ENCODE data around the gene CROCC2.

CROCC2 gene

GRCh38 chr2:240906141-240906910 lies at the start of gene CROCC2:
Gene CROCC2 (plus strand): TSS chr2:240906336. CDS start chr2:240906514, 178 bp downstream.
- in situ Hi-C loops (cut with MboI; ENCODE audit: low sequenced_read_pairs) = no loop called here

- in situ Hi-C loops (cut with MboI; ENCODE audit: low sequenced_read_pairs) = no loop called here
These were observed 48.8 kb upstream of the CROCC2 start for GRCh38 chr2:240857039-240858008.

- in situ Hi-C loops (cut with MboI; ENCODE audit: low sequenced_read_pairs) = no loop called here
These were observed 47.8 kb upstream of the CROCC2 start for GRCh38 chr2:240858321-240858720.

GRCh38 chr2:240858871-240859270 lies 47.3 kb upstream of the CROCC2 start:
- in situ Hi-C loops (cut with MboI; ENCODE audit: low sequenced_read_pairs) = no loop called here

- in situ Hi-C loops (cut with MboI; ENCODE audit: low sequenced_read_pairs) = no loop called here
These were observed 44.6 kb upstream of the CROCC2 start for GRCh38 chr2:240861547-240861946.

- in situ Hi-C loops (cut with MboI; ENCODE audit: low sequenced_read_pairs) = no loop called here
These were observed 41.7 kb upstream of the CROCC2 start for GRCh38 chr2:240864475-240864874.

- in situ Hi-C loops (cut with MboI; ENCODE audit: low sequenced_read_pairs) = no loop called here
These were observed 40.7 kb upstream of the CROCC2 start for GRCh38 chr2:240865391-240865790.

GRCh38 chr2:240868286-240869108 lies 37.6 kb upstream of the CROCC2 start, which contains the start of gene AGXT:
Gene AGXT (plus strand): TSS chr2:240868824. CDS start chr2:240868866, 42 bp downstream.
- in situ Hi-C loops (cut with MboI; ENCODE audit: low sequenced_read_pairs) = no loop called here

- in situ Hi-C loops (cut with MboI; ENCODE audit: low sequenced_read_pairs) = no loop called here
These were observed 36.8 kb upstream of the CROCC2 start for GRCh38 chr2:240869109-240869955.

GRCh38 chr2:240869956-240870875 lies 35.9 kb upstream of the CROCC2 start:
- in situ Hi-C loops (cut with MboI; ENCODE audit: low sequenced_read_pairs) = no loop called here

GRCh38 chr2:240871071-240871958 lies 34.8 kb upstream of the CROCC2 start:
- in situ Hi-C loops (cut with MboI; ENCODE audit: low sequenced_read_pairs) = no loop called here

GRCh38 chr2:240872317-240873097 lies 33.6 kb upstream of the CROCC2 start:
- in situ Hi-C loops (cut with MboI; ENCODE audit: low sequenced_read_pairs) = no loop called here

- in situ Hi-C loops (cut with MboI; ENCODE audit: low sequenced_read_pairs) = no loop called here
These were observed 32.9 kb upstream of the CROCC2 start for GRCh38 chr2:240873098-240873788.

- in situ Hi-C loops (cut with MboI; ENCODE audit: low sequenced_read_pairs) = no loop called here
These were observed 32.1 kb upstream of the CROCC2 start for GRCh38 chr2:240873805-240874714.

GRCh38 chr2:240874715-240875227 lies 31.4 kb upstream of the CROCC2 start:
- in situ Hi-C loops (cut with MboI; ENCODE audit: low sequenced_read_pairs) = no loop called here

All from hTERT RPE-1 (cell line).